HTR-8/SVneo (cell line): ENCODE measurements around the gene UBXN4.
"Not testable (repeated sequence)": the region's sequence is repeated elsewhere in the genome, so short reads cannot be mapped to it uniquely, and the experiment has no call there.

Source experiments
- DNase-seq: peaks from one replicate; pipeline ENCODE4 v3.0.0; 2011; ENCODE audit warnings: low spot score, mixed read lengths; ENCODE audit not compliant: insufficient read length
- FAIRE-seq: peaks from 2 replicates; lab custom pipeline; 2011; peaks lifted over from hg19 to GRCh38; lab: Jason Lieb, UNC

Gene UBXN4

GRCh38 chr2:135762022-135762421, 20.4 kb downstream of the UBXN4 start:
- FAIRE-seq, result no peak
- DNase-seq, result no peak

GRCh38 chr2:135762530-135762929, 20.9 kb downstream of the UBXN4 start:
- FAIRE-seq (no peak), DNase-seq (no peak)

- DNase-seq (no peak), FAIRE-seq (no peak)
Measured at GRCh38 chr2:135768863-135769262, 27.2 kb downstream of the UBXN4 start.

GRCh38 chr2:135773319-135773718, 31.7 kb downstream of the UBXN4 start:
- DNase-seq, result no peak
- no peak for FAIRE-seq

- FAIRE-seq, result no peak
- DNase-seq, result no peak
Measured at GRCh38 chr2:135773917-135774316, 32.3 kb downstream of the UBXN4 start.

- DNase-seq (no peak), FAIRE-seq (no peak)
Measured at GRCh38 chr2:135775420-135775819, 33.8 kb downstream of the UBXN4 start.

- no peak for DNase-seq
- no peak for FAIRE-seq
Measured at GRCh38 chr2:135776367-135776766, 34.7 kb downstream of the UBXN4 start.

- DNase-seq (no peak), FAIRE-seq (no peak)
Measured at GRCh38 chr2:135782231-135782630, 40.6 kb downstream of the UBXN4 start.

- DNase-seq (no peak), FAIRE-seq (no peak)
Measured at GRCh38 chr2:135783439-135783838, 41.8 kb downstream of the UBXN4 start.

GRCh38 chr2:135785032-135785431, 43.4 kb downstream of the UBXN4 start:
- FAIRE-seq, result no peak
- DNase-seq, result no peak

GRCh38 chr2:135786823-135787222, 45.2 kb downstream of the UBXN4 start:
- peak; percentile 59 for DNase-seq
- no peak for FAIRE-seq

- DNase-seq (no peak), FAIRE-seq (no peak)
Measured at GRCh38 chr2:135790423-135790822, 48.8 kb downstream of the UBXN4 start.

GRCh38 chr2:135791418-135792190, 49.9 kb downstream of the UBXN4 start:
- peak; percentile 35 for DNase-seq
- FAIRE-seq, result no peak

- no peak for DNase-seq
- FAIRE-seq, result no peak
Measured at GRCh38 chr2:135792401-135793150, 50.9 kb downstream of the UBXN4 start.

GRCh38 chr2:135795641-135796040, 54.0 kb downstream of the UBXN4 start:
- not testable (repeated sequence) for DNase-seq, FAIRE-seq

GRCh38 chr2:135796606-135797005, 55.0 kb downstream of the UBXN4 start:
- FAIRE-seq (no peak), DNase-seq (no peak)

GRCh38 chr2:135797497-135798274, 56.0 kb downstream of the UBXN4 start:
- FAIRE-seq (peak; percentile 92), DNase-seq (peak; percentile 83)

GRCh38 chr2:135798275-135798705, 56.6 kb downstream of the UBXN4 start:
- no peak for DNase-seq
- FAIRE-seq, result no peak

- DNase-seq, result no peak
- FAIRE-seq, result no peak
Measured at GRCh38 chr2:135798762-135799161, 57.1 kb downstream of the UBXN4 start.

- no peak for DNase-seq
- FAIRE-seq, result no peak
Measured at GRCh38 chr2:135799738-135800137, 58.1 kb downstream of the UBXN4 start.
